GM12878 (cell line): ENCODE results near the gene TECTA.

Experiments
- BRCA1 ChIP-seq: IDR thresholded peaks from 2 replicates; pipeline ENCODE4 v1.6.1; 2011; ENCODE audit warnings: low read depth, low read length, improper control_type of control experiment
- CHD4 ChIP-seq: fragments of 200-600 bp; sonication (generic); IDR thresholded peaks from 2 replicates; pipeline ENCODE4 v1.6.1; 2016; ENCODE audit warnings: mild to moderate bottlenecking
- EP300 ChIP-seq, 2 experiments: fragments of 150-350 bp in 1 of 2; IDR thresholded peaks; 2 replicates each; pipeline ENCODE4 v1.6.1; 2011 to 2012; ENCODE audit warnings: low read depth in 2 of 2, low read length in 2 of 2, borderline replicate concordance in 1 of 2, improper control_type of control experiment in 1 of 2, inconsistent platforms in 1 of 2; ENCODE audit not compliant: control insufficient read depth in 1 of 2
- ESRRA ChIP-seq: IDR thresholded peaks from 2 replicates; pipeline ENCODE4 v1.6.1; 2012; ENCODE audit warnings: mild to moderate bottlenecking, low read length, improper control_type of control experiment
- POLR2A ChIP-seq: IDR thresholded peaks from 2 replicates; pipeline ENCODE4 v1.6.1; 2011; ENCODE audit warnings: low read depth, mild to moderate bottlenecking, low read length
- RCOR1 ChIP-seq: conservative IDR thresholded peaks from 2 replicates; pipeline ENCODE4 v1.6.1; 2012; ENCODE audit warnings: low read depth, low read length, improper control_type of control experiment
- ZNF217 ChIP-seq: fragments of 450-650 bp; IDR thresholded peaks from 2 replicates; pipeline ENCODE4 v1.6.1; 2017; ENCODE audit warnings: antibody characterized with exemption, mild to moderate bottlenecking
- TF ChIP-seq, protein P1 (sequence below), 3 experiments: IDR thresholded peaks in 2 of 3; conservative IDR thresholded peaks in 1 of 3; 2 replicates each; pipeline ENCODE4 v1.5.1; 2011; ENCODE audit warnings: low read depth in 3 of 3, low read length in 3 of 3, mild to moderate bottlenecking in 3 of 3, control low read depth in 2 of 3, moderate library complexity in 2 of 3, inconsistent platforms in 1 of 3, mixed read lengths in 1 of 3; ENCODE audit not compliant: control insufficient read depth in 2 of 3, insufficient read depth in 1 of 3; ENCODE audit errors: extremely low read depth in 1 of 3

DNA sequence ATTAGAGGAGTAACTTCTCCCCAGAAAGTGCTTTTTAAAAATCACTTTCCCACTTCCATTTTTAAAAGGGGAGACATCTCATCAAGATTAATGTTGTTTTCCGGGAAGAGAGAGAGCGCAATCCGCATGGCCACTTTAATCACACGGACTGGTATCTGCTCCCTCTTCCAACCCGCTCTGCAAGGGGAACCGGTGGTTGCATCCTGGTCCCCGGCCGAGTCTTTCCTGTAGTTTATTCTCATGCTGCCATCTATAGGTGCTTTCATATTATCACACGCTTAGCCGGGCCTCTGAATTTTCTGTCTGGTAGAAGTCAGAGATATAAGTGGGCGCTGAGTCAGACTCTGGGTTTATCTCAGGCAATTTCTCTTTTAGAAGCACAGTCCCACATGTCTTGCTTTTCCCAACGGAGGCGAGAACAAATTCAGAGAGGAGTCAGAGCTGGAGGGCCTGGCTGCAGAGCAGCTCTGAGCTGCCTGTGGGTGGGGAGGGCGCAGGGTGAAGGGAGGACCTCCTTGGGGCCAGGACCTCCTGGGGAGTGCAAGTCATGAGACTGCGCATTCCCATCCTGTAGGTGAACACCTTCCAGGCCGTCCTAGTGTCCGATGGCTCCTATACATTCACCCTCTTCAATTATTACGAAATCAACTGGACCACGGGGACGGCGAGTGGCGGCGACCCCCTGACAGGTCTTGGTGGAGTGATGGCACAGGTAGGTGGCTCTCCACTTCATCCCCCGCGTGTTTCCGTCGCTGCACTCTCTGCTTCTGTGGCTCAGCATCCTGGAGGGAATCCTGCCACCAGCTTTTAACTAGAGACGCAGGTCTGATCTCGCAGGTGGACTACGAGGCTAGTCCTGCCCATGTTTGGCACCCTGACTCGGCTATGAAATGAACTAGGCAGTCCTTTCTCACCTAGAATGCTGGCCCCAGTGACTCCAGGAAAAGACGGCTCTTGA lies 11.7 kb downstream of the TECTA start:
- no peak for TF ChIP-seq ZNF217
- no peak for TF ChIP-seq CHD4
- no peak for TF ChIP-seq EP300 (IDR thresholded peaks at IDR 0.05; ENCODE audit: borderline replicate concordance in 1 of 2, control insufficient read depth in 1 of 2, low read depth in 2 of 2, low read length in 2 of 2)
- TF ChIP-seq, protein P1, sequence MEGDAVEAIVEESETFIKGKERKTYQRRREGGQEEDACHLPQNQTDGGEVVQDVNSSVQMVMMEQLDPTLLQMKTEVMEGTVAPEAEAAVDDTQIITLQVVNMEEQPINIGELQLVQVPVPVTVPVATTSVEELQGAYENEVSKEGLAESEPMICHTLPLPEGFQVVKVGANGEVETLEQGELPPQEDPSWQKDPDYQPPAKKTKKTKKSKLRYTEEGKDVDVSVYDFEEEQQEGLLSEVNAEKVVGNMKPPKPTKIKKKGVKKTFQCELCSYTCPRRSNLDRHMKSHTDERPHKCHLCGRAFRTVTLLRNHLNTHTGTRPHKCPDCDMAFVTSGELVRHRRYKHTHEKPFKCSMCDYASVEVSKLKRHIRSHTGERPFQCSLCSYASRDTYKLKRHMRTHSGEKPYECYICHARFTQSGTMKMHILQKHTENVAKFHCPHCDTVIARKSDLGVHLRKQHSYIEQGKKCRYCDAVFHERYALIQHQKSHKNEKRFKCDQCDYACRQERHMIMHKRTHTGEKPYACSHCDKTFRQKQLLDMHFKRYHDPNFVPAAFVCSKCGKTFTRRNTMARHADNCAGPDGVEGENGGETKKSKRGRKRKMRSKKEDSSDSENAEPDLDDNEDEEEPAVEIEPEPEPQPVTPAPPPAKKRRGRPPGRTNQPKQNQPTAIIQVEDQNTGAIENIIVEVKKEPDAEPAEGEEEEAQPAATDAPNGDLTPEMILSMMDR (IDR thresholded peaks at IDR 0.05 in 2 of 3, conservative IDR thresholded peaks at IDR 0.05 in 1 of 3; ENCODE audit: control insufficient read depth in 2 of 3, extremely low read depth in 1 of 3, insufficient read depth in 1 of 3, low read depth in 3 of 3, low read length in 3 of 3) = peak; percentile 56 to 83 (median 66)
- TF ChIP-seq ESRRA = no peak
- no peak for TF ChIP-seq POLR2A
- no peak for TF ChIP-seq BRCA1
- no peak for TF ChIP-seq RCOR1
